Uterus (tissue), 2 donors: ENCODE results near the gene CCDC106.

ENCODE experiments used
- POLR2A ChIP-seq, 2 donors: fragments of 450-650 bp; IDR thresholded peaks; one replicate each; pipeline ENCODE4 v1.6.1; 2016; ENCODE audit warnings: antibody characterized with exemption in 2 of 2, mild to moderate bottlenecking in 1 of 2, moderate library complexity in 1 of 2
- TF ChIP-seq, protein P1 (sequence below), 4 experiments: fragments of 200-600 bp in 2 of 4; fragments of 450-650 bp in 2 of 4; sonication (generic) in 2 of 4; IDR thresholded peaks; one replicate each; pipeline ENCODE4 v1.5.1; 2016 to 2019; ENCODE audit warnings: antibody characterized with exemption in 4 of 4, mild to moderate bottlenecking in 2 of 4, moderate library complexity in 1 of 4

DNA sequence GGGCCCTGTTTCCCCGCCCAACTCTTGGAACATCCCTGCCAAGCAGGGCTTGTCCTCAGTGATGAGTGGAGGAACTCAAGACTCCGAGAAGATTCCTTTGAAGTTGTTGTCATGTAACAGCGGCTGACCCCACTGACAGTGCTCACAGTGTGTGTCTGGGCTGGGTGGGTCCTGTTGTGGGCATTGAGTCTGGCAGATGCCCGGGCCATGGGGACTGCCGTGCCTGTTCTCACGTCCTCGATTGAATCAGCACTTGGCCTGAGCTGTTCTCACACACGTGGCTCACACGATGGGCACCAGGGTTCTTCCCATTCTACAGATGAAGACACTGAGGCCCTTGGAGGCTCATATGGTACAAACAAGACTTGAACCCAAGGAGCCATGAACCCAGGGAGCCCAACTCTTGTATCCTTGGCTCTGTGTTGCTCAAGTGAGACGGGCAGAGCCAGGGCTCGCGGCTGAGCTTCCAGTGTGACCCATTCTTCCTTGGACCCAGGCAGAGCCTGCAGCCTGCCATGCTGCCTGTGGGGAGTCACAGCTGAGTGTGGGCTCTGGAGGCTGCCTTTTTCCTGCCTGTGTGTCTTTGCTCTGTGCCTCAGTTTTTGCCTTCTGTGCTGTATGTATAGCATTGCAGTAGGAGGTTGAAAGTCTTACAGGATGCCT, 18.5 kb downstream of the CCDC106 start:
- TF ChIP-seq, protein P1, sequence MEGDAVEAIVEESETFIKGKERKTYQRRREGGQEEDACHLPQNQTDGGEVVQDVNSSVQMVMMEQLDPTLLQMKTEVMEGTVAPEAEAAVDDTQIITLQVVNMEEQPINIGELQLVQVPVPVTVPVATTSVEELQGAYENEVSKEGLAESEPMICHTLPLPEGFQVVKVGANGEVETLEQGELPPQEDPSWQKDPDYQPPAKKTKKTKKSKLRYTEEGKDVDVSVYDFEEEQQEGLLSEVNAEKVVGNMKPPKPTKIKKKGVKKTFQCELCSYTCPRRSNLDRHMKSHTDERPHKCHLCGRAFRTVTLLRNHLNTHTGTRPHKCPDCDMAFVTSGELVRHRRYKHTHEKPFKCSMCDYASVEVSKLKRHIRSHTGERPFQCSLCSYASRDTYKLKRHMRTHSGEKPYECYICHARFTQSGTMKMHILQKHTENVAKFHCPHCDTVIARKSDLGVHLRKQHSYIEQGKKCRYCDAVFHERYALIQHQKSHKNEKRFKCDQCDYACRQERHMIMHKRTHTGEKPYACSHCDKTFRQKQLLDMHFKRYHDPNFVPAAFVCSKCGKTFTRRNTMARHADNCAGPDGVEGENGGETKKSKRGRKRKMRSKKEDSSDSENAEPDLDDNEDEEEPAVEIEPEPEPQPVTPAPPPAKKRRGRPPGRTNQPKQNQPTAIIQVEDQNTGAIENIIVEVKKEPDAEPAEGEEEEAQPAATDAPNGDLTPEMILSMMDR (IDR thresholded peaks at IDR 0.05): no peak
- TF ChIP-seq POLR2A (IDR thresholded peaks at IDR 0.05): no peak
